A549 treated with AZD2906 at 1 μM for 4 hours (cell line): ENCODE results near the gene PPP1R3A. TPM values are rescaled to one million over a fixed set of nuclear protein-coding genes. Genes with fewer than 3 reads are reported as not detected.

Experiments
- total RNA-seq: library from RNA; stranded (reverse); fragments of 200-300 nt; extraction: Qiagen RNA extraction; gene quantifications from 5 replicates; pipeline ENCODE4 v1.2.3, GENCODE V29; 2022

Gene PPP1R3A, protein sequence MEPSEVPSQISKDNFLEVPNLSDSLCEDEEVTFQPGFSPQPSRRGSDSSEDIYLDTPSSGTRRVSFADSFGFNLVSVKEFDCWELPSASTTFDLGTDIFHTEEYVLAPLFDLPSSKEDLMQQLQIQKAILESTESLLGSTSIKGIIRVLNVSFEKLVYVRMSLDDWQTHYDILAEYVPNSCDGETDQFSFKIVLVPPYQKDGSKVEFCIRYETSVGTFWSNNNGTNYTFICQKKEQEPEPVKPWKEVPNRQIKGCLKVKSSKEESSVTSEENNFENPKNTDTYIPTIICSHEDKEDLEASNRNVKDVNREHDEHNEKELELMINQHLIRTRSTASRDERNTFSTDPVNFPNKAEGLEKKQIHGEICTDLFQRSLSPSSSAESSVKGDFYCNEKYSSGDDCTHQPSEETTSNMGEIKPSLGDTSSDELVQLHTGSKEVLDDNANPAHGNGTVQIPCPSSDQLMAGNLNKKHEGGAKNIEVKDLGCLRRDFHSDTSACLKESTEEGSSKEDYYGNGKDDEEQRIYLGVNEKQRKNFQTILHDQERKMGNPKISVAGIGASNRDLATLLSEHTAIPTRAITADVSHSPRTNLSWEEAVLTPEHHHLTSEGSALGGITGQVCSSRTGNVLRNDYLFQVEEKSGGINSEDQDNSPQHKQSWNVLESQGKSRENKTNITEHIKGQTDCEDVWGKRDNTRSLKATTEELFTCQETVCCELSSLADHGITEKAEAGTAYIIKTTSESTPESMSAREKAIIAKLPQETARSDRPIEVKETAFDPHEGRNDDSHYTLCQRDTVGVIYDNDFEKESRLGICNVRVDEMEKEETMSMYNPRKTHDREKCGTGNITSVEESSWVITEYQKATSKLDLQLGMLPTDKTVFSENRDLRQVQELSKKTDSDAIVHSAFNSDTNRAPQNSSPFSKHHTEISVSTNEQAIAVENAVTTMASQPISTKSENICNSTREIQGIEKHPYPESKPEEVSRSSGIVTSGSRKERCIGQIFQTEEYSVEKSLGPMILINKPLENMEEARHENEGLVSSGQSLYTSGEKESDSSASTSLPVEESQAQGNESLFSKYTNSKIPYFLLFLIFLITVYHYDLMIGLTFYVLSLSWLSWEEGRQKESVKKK
- total RNA-seq = not detected in 5 replicates

DNA sequence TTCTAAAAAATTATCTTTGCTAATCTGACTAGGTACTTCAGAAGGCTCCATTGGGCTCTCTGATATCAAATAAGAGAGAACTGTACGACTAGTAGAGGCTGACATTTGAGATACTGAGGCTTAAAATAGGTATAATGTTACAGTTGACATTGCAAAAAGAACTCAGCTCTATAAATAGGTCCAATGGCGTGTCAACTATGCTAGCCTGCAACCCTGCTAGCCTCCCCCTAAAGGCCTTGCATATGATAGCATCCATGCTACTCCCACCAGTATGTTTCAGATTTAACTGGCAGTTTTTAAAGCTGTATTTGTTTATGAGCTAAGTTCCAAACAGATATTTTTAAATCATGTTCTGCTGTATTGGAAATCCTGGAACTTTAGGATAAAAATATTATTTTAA is at the start of gene PPP1R3A:
PPP1R3A (minus strand) TSS at position 64 of the 400 bp plus-strand sequence; CDS start at position 51, 13 bp downstream.

